T-helper 1 cell (primary cell): ENCODE measurements around the gene NKPD1.
A peak's percentile ranks its signal among the peaks of the same experiment; 100 is the strongest.

Experiments used
- DNase-seq, 5 donors: peaks; one replicate each; pipeline ENCODE4 v3.0.0-alpha.2; 2012 to 2020

The NKPD1 gene

GRCh38 chr19:45154064-45154827 lies 6.5 kb downstream of the NKPD1 start:
- no peak for DNase-seq

- DNase-seq = peak in 2 of 5 donors; percentile 31 to 34
Observed at GRCh38 chr19:45153339-45154063, 7.3 kb downstream of the NKPD1 start.

GRCh38 chr19:45152504-45153338 lies 8.1 kb downstream of the NKPD1 start:
- DNase-seq = peak in 3 of 5 donors; percentile 18 to 69 (median 26)

GRCh38 chr19:45151821-45152503 lies 8.8 kb downstream of the NKPD1 start:
- no peak for DNase-seq

- no peak for DNase-seq
Observed at GRCh38 chr19:45151320-45151719, 9.5 kb downstream of the NKPD1 start.

GRCh38 chr19:45150751-45151281 lies 10.0 kb downstream of the NKPD1 start:
- no peak for DNase-seq

GRCh38 chr19:45150180-45150579 lies 10.6 kb downstream of the NKPD1 start:
- no peak for DNase-seq

GRCh38 chr19:45149129-45149528 lies 11.7 kb downstream of the NKPD1 start:
- DNase-seq = no peak

- no peak for DNase-seq
Observed at GRCh38 chr19:45147835-45148676, 12.7 kb downstream of the NKPD1 start.

GRCh38 chr19:45146741-45147205 lies 14.0 kb downstream of the NKPD1 start:
- no peak for DNase-seq

- no peak for DNase-seq
Observed at GRCh38 chr19:45146251-45146650, 14.5 kb downstream of the NKPD1 start.

- DNase-seq = no peak
Observed at GRCh38 chr19:45145270-45146189, 15.3 kb downstream of the NKPD1 start.

- DNase-seq = no peak
Observed at GRCh38 chr19:45144431-45145269, 16.1 kb downstream of the NKPD1 start.

GRCh38 chr19:45142726-45143110 lies 18.1 kb downstream of the NKPD1 start:
- DNase-seq = no peak

- no peak for DNase-seq
Observed at GRCh38 chr19:45142016-45142725, 18.6 kb downstream of the NKPD1 start.

GRCh38 chr19:45141203-45141900 lies 19.4 kb downstream of the NKPD1 start:
- no peak for DNase-seq

- no peak for DNase-seq
Observed at GRCh38 chr19:45140533-45140932, 20.2 kb downstream of the NKPD1 start.

- no peak for DNase-seq
Observed at GRCh38 chr19:45140144-45140503, 20.7 kb downstream of the NKPD1 start.
